GM23338 (cell line): ENCODE results near the gene CYFIP1. TPM values are rescaled to one million over a fixed set of nuclear protein-coding genes. Genes with fewer than 3 reads are reported as not detected.

Source experiments
- EZH2phosphoT487 ChIP-seq: fragments of 200-600 bp; sonication (generic); IDR thresholded peaks from one replicate; pipeline ENCODE4 v1.8.1; 2018; ENCODE audit warnings: antibody characterized with exemption; ENCODE audit not compliant: unreplicated experiment
- NANOG ChIP-seq: IDR thresholded peaks from 2 replicates; pipeline ENCODE4 v1.6.1; 2016; ENCODE audit warnings: antibody characterized with exemption, borderline replicate concordance
- POLR2AphosphoS5 ChIP-seq: IDR thresholded peaks from 2 replicates; pipeline ENCODE4 v1.6.1; 2016; ENCODE audit warnings: antibody characterized with exemption, low read depth
- ZNF331 ChIP-seq: fragments of 250-450 bp; sonication (Bioruptor Pico); IDR thresholded peaks from 2 replicates; pipeline ENCODE4 v1.5.0; 2020; ENCODE audit warnings: low read depth, mild to moderate bottlenecking, moderate library complexity
- polyA plus RNA-seq: library from polyadenylated mRNA; unstranded; fragments of >200 nt; fragmentation: Nextera tagmentation; extraction: Ambion mirVana; gene quantifications from 2 replicates; pipeline ENCODE4 v1.2.1, GENCODE V29; 2016
- total RNA-seq: library from RNA; depleted of rRNA; stranded (reverse); fragments of >200 nt; shearing (Covaris generic); gene quantifications from 2 replicates; pipeline ENCODE4 v1.2.3, GENCODE V29; 2014
- TF ChIP-seq, protein P1 (sequence below): fragments of 250-450 bp; sonication (Bioruptor Pico); IDR thresholded peaks from 2 replicates; pipeline ENCODE4 v1.5.0; 2020; ENCODE audit warnings: mild to moderate bottlenecking, moderate library complexity
- TF ChIP-seq, protein P2 (sequence below): IDR thresholded peaks from 2 replicates; pipeline ENCODE4 v1.6.1; 2016; ENCODE audit warnings: antibody characterized with exemption
- TF ChIP-seq, protein P3 (sequence below): IDR thresholded peaks from one replicate; pipeline ENCODE4 v1.6.1; 2018; ENCODE audit warnings: antibody characterized with exemption; ENCODE audit not compliant: unreplicated experiment

The CYFIP1 gene
- total and polyA plus RNA-seq, 2 experiments from 2014 or later, result 20.0 to 73.9 TPM

DNA sequence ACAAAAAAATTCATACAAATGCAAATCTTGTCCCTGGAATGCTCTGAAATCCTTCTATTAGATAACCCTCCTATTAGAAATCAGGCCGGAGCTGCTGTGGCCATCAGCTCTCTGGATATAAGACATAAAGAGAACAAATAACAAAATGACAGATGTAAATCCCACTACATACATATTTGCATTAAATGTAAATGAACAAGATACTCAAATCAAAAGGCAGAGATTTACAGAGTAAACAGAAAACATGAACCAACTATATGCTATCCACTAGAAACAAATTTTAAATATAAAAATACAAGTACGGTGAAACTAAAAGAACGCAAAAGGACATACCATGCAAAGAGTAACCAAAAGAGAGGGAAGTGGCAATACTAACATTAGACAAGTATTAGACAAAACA lies 10.7 kb downstream of the CYFIP1 start (continued):
- TF ChIP-seq, protein P1, sequence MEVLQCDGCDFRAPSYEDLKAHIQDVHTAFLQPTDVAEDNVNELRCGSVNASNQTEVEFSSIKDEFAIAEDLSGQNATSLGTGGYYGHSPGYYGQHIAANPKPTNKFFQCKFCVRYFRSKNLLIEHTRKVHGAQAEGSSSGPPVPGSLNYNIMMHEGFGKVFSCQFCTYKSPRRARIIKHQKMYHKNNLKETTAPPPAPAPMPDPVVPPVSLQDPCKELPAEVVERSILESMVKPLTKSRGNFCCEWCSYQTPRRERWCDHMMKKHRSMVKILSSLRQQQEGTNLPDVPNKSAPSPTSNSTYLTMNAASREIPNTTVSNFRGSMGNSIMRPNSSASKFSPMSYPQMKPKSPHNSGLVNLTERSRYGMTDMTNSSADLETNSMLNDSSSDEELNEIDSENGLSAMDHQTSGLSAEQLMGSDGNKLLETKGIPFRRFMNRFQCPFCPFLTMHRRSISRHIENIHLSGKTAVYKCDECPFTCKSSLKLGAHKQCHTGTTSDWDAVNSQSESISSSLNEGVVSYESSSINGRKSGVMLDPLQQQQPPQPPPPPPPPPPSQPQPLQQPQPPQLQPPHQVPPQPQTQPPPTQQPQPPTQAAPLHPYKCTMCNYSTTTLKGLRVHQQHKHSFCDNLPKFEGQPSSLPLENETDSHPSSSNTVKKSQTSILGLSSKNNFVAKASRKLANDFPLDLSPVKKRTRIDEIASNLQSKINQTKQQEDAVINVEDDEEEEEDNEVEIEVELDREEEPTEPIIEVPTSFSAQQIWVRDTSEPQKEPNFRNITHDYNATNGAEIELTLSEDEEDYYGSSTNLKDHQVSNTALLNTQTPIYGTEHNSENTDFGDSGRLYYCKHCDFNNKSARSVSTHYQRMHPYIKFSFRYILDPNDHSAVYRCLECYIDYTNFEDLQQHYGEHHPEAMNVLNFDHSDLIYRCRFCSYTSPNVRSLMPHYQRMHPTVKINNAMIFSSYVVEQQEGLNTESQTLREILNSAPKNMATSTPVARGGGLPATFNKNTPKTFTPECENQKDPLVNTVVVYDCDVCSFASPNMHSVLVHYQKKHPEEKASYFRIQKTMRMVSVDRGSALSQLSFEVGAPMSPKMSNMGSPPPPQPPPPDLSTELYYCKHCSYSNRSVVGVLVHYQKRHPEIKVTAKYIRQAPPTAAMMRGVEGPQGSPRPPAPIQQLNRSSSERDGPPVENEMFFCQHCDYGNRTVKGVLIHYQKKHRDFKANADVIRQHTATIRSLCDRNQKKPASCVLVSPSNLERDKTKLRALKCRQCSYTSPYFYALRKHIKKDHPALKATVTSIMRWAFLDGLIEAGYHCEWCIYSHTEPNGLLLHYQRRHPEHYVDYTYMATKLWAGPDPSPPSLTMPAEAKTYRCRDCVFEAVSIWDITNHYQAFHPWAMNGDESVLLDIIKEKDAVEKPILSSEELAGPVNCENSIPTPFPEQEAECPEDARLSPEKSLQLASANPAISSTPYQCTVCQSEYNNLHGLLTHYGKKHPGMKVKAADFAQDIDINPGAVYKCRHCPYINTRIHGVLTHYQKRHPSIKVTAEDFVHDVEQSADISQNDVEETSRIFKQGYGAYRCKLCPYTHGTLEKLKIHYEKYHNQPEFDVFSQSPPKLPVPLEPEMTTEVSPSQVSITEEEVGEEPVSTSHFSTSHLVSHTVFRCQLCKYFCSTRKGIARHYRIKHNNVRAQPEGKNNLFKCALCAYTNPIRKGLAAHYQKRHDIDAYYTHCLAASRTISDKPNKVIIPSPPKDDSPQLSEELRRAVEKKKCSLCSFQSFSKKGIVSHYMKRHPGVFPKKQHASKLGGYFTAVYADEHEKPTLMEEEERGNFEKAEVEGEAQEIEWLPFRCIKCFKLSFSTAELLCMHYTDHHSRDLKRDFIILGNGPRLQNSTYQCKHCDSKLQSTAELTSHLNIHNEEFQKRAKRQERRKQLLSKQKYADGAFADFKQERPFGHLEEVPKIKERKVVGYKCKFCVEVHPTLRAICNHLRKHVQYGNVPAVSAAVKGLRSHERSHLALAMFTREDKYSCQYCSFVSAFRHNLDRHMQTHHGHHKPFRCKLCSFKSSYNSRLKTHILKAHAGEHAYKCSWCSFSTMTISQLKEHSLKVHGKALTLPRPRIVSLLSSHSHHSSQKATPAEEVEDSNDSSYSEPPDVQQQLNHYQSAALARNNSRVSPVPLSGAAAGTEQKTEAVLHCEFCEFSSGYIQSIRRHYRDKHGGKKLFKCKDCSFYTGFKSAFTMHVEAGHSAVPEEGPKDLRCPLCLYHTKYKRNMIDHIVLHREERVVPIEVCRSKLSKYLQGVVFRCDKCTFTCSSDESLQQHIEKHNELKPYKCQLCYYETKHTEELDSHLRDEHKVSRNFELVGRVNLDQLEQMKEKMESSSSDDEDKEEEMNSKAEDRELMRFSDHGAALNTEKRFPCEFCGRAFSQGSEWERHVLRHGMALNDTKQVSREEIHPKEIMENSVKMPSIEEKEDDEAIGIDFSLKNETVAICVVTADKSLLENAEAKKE (CRISPR knock-in tag), result no peak
- TF ChIP-seq, protein P2, sequence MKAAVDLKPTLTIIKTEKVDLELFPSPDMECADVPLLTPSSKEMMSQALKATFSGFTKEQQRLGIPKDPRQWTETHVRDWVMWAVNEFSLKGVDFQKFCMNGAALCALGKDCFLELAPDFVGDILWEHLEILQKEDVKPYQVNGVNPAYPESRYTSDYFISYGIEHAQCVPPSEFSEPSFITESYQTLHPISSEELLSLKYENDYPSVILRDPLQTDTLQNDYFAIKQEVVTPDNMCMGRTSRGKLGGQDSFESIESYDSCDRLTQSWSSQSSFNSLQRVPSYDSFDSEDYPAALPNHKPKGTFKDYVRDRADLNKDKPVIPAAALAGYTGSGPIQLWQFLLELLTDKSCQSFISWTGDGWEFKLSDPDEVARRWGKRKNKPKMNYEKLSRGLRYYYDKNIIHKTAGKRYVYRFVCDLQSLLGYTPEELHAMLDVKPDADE, result no peak
- no peak for TF ChIP-seq NANOG
- no peak for TF ChIP-seq POLR2AphosphoS5
- TF ChIP-seq ZNF331 (CRISPR knock-in tag), result no peak
- TF ChIP-seq, protein P3, sequence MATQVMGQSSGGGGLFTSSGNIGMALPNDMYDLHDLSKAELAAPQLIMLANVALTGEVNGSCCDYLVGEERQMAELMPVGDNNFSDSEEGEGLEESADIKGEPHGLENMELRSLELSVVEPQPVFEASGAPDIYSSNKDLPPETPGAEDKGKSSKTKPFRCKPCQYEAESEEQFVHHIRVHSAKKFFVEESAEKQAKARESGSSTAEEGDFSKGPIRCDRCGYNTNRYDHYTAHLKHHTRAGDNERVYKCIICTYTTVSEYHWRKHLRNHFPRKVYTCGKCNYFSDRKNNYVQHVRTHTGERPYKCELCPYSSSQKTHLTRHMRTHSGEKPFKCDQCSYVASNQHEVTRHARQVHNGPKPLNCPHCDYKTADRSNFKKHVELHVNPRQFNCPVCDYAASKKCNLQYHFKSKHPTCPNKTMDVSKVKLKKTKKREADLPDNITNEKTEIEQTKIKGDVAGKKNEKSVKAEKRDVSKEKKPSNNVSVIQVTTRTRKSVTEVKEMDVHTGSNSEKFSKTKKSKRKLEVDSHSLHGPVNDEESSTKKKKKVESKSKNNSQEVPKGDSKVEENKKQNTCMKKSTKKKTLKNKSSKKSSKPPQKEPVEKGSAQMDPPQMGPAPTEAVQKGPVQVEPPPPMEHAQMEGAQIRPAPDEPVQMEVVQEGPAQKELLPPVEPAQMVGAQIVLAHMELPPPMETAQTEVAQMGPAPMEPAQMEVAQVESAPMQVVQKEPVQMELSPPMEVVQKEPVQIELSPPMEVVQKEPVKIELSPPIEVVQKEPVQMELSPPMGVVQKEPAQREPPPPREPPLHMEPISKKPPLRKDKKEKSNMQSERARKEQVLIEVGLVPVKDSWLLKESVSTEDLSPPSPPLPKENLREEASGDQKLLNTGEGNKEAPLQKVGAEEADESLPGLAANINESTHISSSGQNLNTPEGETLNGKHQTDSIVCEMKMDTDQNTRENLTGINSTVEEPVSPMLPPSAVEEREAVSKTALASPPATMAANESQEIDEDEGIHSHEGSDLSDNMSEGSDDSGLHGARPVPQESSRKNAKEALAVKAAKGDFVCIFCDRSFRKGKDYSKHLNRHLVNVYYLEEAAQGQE, result no peak
- no peak for TF ChIP-seq EZH2phosphoT487
